GM12878 (cell line): ENCODE results near the gene SIK2. TPM values are rescaled to one million over a fixed set of nuclear protein-coding genes. Genes with fewer than 3 reads are reported as not detected.
A peak's percentile ranks its signal among the peaks of the same experiment; 100 is the strongest.

Experiments used
- CHD4 ChIP-seq: fragments of 200-600 bp; sonication (generic); IDR thresholded peaks from 2 replicates; pipeline ENCODE4 v1.6.1; 2016; ENCODE audit warnings: mild to moderate bottlenecking
- EED ChIP-seq: sonication (generic); IDR thresholded peaks from 2 replicates; pipeline ENCODE4 v1.6.1; 2016; ENCODE audit warnings: antibody characterized with exemption, low read depth
- ESRRA ChIP-seq: IDR thresholded peaks from 2 replicates; pipeline ENCODE4 v1.6.1; 2012; ENCODE audit warnings: mild to moderate bottlenecking, low read length, improper control_type of control experiment
- EZH2 ChIP-seq: IDR thresholded peaks from 2 replicates; pipeline ENCODE4 v1.6.1; 2012; ENCODE audit warnings: low read depth, mild to moderate bottlenecking, control low read depth, inconsistent platforms, low read length, borderline replicate concordance; ENCODE audit not compliant: control insufficient read depth
- IKZF2 ChIP-seq, 2 experiments: fragments of 450-650 bp; IDR thresholded peaks; 2 replicates each; pipeline ENCODE4 v1.6.1; 2017; ENCODE audit warnings: mild to moderate bottlenecking in 2 of 2, moderate library complexity in 2 of 2
- KLF5 ChIP-seq: fragments of 450-650 bp; IDR thresholded peaks from 2 replicates; pipeline ENCODE4 v1.6.1; 2014; ENCODE audit warnings: mild to moderate bottlenecking; ENCODE audit not compliant: partially characterized antibody
- LARP7 ChIP-seq: fragments of 450-650 bp; IDR thresholded peaks from 2 replicates; pipeline ENCODE4 v1.6.1; 2017; ENCODE audit warnings: mild to moderate bottlenecking
- MTA2 ChIP-seq: fragments of 450-650 bp; IDR thresholded peaks from 2 replicates; pipeline ENCODE4 v1.6.1; 2016; ENCODE audit warnings: low read depth, mild to moderate bottlenecking, moderate library complexity
- PAX8 ChIP-seq: fragments of 450-650 bp; IDR thresholded peaks from 2 replicates; pipeline ENCODE4 v1.6.1; 2017; ENCODE audit warnings: mild to moderate bottlenecking, moderate library complexity
- RAD21 ChIP-seq: IDR thresholded peaks from 2 replicates; pipeline ENCODE4 v1.6.1; 2011; ENCODE audit warnings: mild to moderate bottlenecking, low read depth, low read length, moderate library complexity; ENCODE audit not compliant: insufficient read depth
- SMAD1 ChIP-seq: fragments of 450-650 bp; IDR thresholded peaks from 2 replicates; pipeline ENCODE4 v1.6.1; 2018; ENCODE audit warnings: mild to moderate bottlenecking, low read depth; ENCODE audit not compliant: partially characterized antibody
- STAT1 ChIP-seq: fragments of 450-650 bp; conservative IDR thresholded peaks from 2 replicates; pipeline ENCODE4 v1.6.1; 2014; ENCODE audit warnings: antibody characterized with exemption, mild to moderate bottlenecking
- WRNIP1 ChIP-seq: IDR thresholded peaks from 2 replicates; pipeline ENCODE4 v1.6.1; 2011; ENCODE audit warnings: low read depth, low read length, improper control_type of control experiment, borderline replicate concordance
- ZNF217 ChIP-seq: fragments of 450-650 bp; IDR thresholded peaks from 2 replicates; pipeline ENCODE4 v1.6.1; 2017; ENCODE audit warnings: antibody characterized with exemption, mild to moderate bottlenecking
- polyA plus RNA-seq, 11 experiments: library from polyadenylated mRNA; depleted of rRNA in 4 of 11; unstranded in 6 of 11; stranded (reverse) in 5 of 11; fragments of >200 nt; fragmentation: Nextera tagmentation in 4 of 11; fragmentation: Illumina TruSeq in 1 of 11; extraction: Ambion mirVana in 4 of 11; extraction: Trizol in 1 of 11; gene quantifications; 1 replicate in 1 of 11; 2 replicates in 10 of 11; pipeline versions ENCODE4 v1.2.1 to v1.2.3, GENCODE V29; 2011 to 2016; ENCODE audit warnings: inconsistent platforms in 2 of 11, missing spikeins in 2 of 11, low read depth in 1 of 11
- total RNA-seq, 4 experiments: library from RNA; depleted of rRNA in 3 of 4; stranded (reverse); fragments of >200 nt in 3 of 4; fragmentation: Illumina TruSeq in 1 of 4; extraction: Trizol in 1 of 4; gene quantifications; 2 replicates each; pipeline versions ENCODE4 v1.2.1 to v1.2.3, GENCODE V29; 2013 to 2021
- TF ChIP-seq, protein P1 (sequence below), 3 experiments: IDR thresholded peaks in 2 of 3; conservative IDR thresholded peaks in 1 of 3; 2 replicates each; pipeline ENCODE4 v1.5.1; 2011; ENCODE audit warnings: low read depth in 3 of 3, low read length in 3 of 3, mild to moderate bottlenecking in 3 of 3, control low read depth in 2 of 3, moderate library complexity in 2 of 3, inconsistent platforms in 1 of 3, mixed read lengths in 1 of 3; ENCODE audit not compliant: control insufficient read depth in 2 of 3, insufficient read depth in 1 of 3; ENCODE audit errors: extremely low read depth in 1 of 3
- TF ChIP-seq, protein P2 (sequence below): fragments of 450-650 bp; IDR thresholded peaks from 2 replicates; pipeline ENCODE4 v1.6.1; 2018; ENCODE audit warnings: mild to moderate bottlenecking, low read depth, moderate library complexity; ENCODE audit not compliant: partially characterized antibody
- TF ChIP-seq, protein P3 (sequence below): fragments of 450-650 bp; IDR thresholded peaks from 2 replicates; pipeline ENCODE4 v1.6.1; 2016; ENCODE audit warnings: mild to moderate bottlenecking, moderate library complexity, borderline replicate concordance

SIK2 gene
- total and polyA plus RNA-seq, 10 of the 15 experiments (the other 5 are each of a cell fraction or from before 2014, with no cell fraction given) = 0.97 to 14.2 (median 4.5) TPM

DNA sequence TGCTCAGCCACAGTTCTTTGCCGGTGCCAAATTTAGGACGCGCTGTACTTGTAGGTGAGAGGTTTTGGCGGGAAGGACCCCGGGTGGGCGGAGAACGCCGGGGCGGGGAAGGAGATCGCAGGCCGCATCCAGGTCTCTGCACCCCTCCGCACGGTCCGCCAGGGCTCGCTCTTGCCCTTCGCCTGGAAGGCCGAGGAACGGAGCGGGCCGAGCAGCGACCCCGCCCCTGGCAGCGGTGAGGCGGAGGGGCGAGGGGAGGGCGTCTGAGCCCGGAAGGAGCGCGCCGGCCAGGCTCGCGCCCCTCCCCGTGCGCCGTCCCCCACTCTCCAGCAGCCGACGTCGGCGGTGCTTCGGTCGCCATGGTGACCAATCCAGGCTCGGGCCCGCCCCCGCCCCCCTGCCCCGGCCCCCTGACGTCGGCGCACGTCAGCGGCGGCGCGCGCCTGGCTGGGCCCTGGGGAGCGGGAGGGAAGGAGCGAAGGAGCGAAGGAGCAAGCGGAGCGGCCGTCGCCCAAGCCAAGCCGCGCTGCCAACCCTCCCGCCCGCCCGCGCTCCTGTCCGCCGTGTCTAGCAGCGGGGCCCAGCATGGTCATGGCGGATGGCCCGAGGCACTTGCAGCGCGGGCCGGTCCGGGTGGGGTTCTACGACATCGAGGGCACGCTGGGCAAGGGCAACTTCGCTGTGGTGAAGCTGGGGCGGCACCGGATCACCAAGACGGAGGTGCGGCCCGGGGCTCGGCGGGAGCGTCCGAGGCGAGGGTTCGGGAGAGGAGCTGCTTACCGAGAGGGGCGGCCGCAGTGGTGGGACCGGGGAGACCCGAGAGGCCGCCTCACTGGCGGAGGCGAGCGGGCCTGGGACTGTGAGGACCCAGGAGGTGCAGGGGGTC is at the start of gene SIK2 (continued):
- TF ChIP-seq, protein P1, sequence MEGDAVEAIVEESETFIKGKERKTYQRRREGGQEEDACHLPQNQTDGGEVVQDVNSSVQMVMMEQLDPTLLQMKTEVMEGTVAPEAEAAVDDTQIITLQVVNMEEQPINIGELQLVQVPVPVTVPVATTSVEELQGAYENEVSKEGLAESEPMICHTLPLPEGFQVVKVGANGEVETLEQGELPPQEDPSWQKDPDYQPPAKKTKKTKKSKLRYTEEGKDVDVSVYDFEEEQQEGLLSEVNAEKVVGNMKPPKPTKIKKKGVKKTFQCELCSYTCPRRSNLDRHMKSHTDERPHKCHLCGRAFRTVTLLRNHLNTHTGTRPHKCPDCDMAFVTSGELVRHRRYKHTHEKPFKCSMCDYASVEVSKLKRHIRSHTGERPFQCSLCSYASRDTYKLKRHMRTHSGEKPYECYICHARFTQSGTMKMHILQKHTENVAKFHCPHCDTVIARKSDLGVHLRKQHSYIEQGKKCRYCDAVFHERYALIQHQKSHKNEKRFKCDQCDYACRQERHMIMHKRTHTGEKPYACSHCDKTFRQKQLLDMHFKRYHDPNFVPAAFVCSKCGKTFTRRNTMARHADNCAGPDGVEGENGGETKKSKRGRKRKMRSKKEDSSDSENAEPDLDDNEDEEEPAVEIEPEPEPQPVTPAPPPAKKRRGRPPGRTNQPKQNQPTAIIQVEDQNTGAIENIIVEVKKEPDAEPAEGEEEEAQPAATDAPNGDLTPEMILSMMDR (IDR thresholded peaks at IDR 0.05 in 2 of 3, conservative IDR thresholded peaks at IDR 0.05 in 1 of 3; ENCODE audit: control insufficient read depth in 2 of 3, extremely low read depth in 1 of 3, insufficient read depth in 1 of 3, low read depth in 3 of 3, low read length in 3 of 3) = peak; percentile 91 to 99 (median 99); a peak in 5 of 6 replicates
- TF ChIP-seq RAD21 = peak; percentile 97
- no peak for TF ChIP-seq MTA2
- TF ChIP-seq STAT1 = no peak; the same call in 1 of the 2 replicates
- TF ChIP-seq, protein P2, sequence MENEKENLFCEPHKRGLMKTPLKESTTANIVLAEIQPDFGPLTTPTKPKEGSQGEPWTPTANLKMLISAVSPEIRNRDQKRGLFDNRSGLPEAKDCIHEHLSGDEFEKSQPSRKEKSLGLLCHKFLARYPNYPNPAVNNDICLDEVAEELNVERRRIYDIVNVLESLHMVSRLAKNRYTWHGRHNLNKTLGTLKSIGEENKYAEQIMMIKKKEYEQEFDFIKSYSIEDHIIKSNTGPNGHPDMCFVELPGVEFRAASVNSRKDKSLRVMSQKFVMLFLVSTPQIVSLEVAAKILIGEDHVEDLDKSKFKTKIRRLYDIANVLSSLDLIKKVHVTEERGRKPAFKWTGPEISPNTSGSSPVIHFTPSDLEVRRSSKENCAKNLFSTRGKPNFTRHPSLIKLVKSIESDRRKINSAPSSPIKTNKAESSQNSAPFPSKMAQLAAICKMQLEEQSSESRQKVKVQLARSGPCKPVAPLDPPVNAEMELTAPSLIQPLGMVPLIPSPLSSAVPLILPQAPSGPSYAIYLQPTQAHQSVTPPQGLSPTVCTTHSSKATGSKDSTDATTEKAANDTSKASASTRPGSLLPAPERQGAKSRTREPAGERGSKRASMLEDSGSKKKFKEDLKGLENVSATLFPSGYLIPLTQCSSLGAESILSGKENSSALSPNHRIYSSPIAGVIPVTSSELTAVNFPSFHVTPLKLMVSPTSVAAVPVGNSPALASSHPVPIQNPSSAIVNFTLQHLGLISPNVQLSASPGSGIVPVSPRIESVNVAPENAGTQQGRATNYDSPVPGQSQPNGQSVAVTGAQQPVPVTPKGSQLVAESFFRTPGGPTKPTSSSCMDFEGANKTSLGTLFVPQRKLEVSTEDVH = peak; percentile 91
- TF ChIP-seq EED = no peak
- no peak for TF ChIP-seq ESRRA
- TF ChIP-seq ZNF217 = no peak
- no peak for TF ChIP-seq SMAD1
- TF ChIP-seq WRNIP1 = no peak
- TF ChIP-seq PAX8 = no peak
- TF ChIP-seq IKZF2 (IDR thresholded peaks at IDR 0.05) = no peak
- peak; percentile 83; the same call in 1 of the 2 replicates for TF ChIP-seq LARP7
- TF ChIP-seq, protein P3, sequence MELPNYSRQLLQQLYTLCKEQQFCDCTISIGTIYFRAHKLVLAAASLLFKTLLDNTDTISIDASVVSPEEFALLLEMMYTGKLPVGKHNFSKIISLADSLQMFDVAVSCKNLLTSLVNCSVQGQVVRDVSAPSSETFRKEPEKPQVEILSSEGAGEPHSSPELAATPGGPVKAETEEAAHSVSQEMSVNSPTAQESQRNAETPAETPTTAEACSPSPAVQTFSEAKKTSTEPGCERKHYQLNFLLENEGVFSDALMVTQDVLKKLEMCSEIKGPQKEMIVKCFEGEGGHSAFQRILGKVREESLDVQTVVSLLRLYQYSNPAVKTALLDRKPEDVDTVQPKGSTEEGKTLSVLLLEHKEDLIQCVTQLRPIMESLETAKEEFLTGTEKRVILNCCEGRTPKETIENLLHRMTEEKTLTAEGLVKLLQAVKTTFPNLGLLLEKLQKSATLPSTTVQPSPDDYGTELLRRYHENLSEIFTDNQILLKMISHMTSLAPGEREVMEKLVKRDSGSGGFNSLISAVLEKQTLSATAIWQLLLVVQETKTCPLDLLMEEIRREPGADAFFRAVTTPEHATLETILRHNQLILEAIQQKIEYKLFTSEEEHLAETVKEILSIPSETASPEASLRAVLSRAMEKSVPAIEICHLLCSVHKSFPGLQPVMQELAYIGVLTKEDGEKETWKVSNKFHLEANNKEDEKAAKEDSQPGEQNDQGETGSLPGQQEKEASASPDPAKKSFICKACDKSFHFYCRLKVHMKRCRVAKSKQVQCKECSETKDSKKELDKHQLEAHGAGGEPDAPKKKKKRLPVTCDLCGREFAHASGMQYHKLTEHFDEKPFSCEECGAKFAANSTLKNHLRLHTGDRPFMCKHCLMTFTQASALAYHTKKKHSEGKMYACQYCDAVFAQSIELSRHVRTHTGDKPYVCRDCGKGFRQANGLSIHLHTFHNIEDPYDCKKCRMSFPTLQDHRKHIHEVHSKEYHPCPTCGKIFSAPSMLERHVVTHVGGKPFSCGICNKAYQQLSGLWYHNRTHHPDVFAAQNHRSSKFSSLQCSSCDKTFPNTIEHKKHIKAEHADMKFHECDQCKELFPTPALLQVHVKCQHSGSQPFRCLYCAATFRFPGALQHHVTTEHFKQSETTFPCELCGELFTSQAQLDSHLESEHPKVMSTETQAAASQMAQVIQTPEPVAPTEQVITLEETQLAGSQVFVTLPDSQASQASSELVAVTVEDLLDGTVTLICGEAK = no peak
- no peak for TF ChIP-seq EZH2
- TF ChIP-seq CHD4 = no peak
- no peak for TF ChIP-seq KLF5
